Type B pancreatic cell (in vitro differentiated cells): ENCODE results near the gene SH2D4B. TPM values are rescaled to one million over a fixed set of nuclear protein-coding genes. Genes with fewer than 3 reads are reported as not detected.

Experiments used
- DNase-seq: peaks from one replicate; pipeline ENCODE4 v3.0.0; 2021; ENCODE audit warnings: mixed read lengths; ENCODE audit not compliant: unreplicated experiment; ENCODE audit errors: extremely low spot score
- H3K27ac Mint-ChIP-seq: 2 replicates; pipeline ENCODE4 v1.8.0; 2021; ENCODE audit warnings: mild to moderate bottlenecking, mixed read lengths
- H3K27me3 Mint-ChIP-seq: 2 replicates; pipeline ENCODE4 v1.8.0; 2021; ENCODE audit warnings: mixed read lengths
- H3K36me3 Mint-ChIP-seq: 2 replicates; pipeline ENCODE4 v1.8.0; 2021; ENCODE audit warnings: mixed read lengths
- H3K4me1 Mint-ChIP-seq: one replicate; pipeline ENCODE4 v1.8.0; 2021; ENCODE audit warnings: mixed read lengths; ENCODE audit not compliant: unreplicated experiment
- H3K4me3 Mint-ChIP-seq: 2 replicates; pipeline ENCODE4 v1.8.0; 2021; ENCODE audit warnings: mild to moderate bottlenecking, mixed read lengths
- H3K9me3 Mint-ChIP-seq: 2 replicates; pipeline ENCODE4 v1.8.0; 2021; ENCODE audit warnings: mixed read lengths
- total RNA-seq: library from RNA; stranded (reverse); gene quantifications from 2 replicates; pipeline ENCODE4 v1.2.1, GENCODE V29; 2021; ENCODE audit warnings: low replicate concordance
- TF ChIP-seq, protein P1 (sequence below): fragments of 200-600 bp; sonication (generic); conservative IDR thresholded peaks from 2 replicates; pipeline ENCODE4 v1.5.0; 2021; ENCODE audit warnings: antibody characterized with exemption, mild to moderate bottlenecking

The SH2D4B gene
- total RNA-seq, 1 donor from 2014 or later, result 0.10 TPM

GRCh38 chr10:80619036-80619435 is 81.3 kb downstream of the SH2D4B start:
- TF ChIP-seq, protein P1, sequence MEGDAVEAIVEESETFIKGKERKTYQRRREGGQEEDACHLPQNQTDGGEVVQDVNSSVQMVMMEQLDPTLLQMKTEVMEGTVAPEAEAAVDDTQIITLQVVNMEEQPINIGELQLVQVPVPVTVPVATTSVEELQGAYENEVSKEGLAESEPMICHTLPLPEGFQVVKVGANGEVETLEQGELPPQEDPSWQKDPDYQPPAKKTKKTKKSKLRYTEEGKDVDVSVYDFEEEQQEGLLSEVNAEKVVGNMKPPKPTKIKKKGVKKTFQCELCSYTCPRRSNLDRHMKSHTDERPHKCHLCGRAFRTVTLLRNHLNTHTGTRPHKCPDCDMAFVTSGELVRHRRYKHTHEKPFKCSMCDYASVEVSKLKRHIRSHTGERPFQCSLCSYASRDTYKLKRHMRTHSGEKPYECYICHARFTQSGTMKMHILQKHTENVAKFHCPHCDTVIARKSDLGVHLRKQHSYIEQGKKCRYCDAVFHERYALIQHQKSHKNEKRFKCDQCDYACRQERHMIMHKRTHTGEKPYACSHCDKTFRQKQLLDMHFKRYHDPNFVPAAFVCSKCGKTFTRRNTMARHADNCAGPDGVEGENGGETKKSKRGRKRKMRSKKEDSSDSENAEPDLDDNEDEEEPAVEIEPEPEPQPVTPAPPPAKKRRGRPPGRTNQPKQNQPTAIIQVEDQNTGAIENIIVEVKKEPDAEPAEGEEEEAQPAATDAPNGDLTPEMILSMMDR, result no peak
- Mint-ChIP-seq H3K36me3 (no peaks in the 10 kb centered on the region), H3K4me3 (no peak overlapping the region), H3K27me3 (peaks cover 5% of the 10 kb centered on the region), H3K4me1 (no peaks in the 10 kb centered on the region), H3K9me3 (no peaks in the 10 kb centered on the region), H3K27ac (no peak overlapping the region)
- peak; percentile 56 for DNase-seq

GRCh38 chr10:80622153-80622552 is 84.5 kb downstream of the SH2D4B start:
- H3K4me3 Mint-ChIP-seq, result no peak overlapping the region
- no peaks in the 10 kb centered on the region for H3K36me3 Mint-ChIP-seq
- DNase-seq, result no peak
- no peaks in the 10 kb centered on the region for H3K4me1 Mint-ChIP-seq
- no peaks in the 10 kb centered on the region for H3K9me3 Mint-ChIP-seq
- no peak overlapping the region for H3K27ac Mint-ChIP-seq
- TF ChIP-seq, protein P1, result no peak
- H3K27me3 Mint-ChIP-seq, result peaks cover 10% of the 10 kb centered on the region

DNA sequence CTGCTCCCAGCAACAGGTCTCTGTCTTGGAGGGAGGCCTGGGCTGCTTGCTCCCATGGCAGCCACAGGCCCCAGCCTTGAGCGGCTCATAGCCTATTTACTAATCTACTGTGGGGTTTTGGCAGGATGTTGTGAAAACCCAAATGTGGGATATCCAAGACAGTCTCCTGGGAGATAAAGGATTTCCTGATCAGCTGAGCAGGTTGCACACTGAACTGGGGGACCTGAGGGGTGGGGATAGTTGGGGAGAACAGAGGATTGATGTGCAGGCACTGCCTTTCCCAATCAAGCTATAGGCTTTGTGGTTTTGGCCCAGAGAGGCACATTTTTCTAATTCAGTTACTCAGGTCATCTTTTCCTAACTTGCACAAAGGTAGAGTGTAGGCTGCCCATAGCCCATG is 92.6 kb downstream of the SH2D4B start:
- H3K36me3 Mint-ChIP-seq, result no peaks in the 10 kb centered on the region
- H3K4me1 Mint-ChIP-seq, result no peaks in the 10 kb centered on the region

DNA sequence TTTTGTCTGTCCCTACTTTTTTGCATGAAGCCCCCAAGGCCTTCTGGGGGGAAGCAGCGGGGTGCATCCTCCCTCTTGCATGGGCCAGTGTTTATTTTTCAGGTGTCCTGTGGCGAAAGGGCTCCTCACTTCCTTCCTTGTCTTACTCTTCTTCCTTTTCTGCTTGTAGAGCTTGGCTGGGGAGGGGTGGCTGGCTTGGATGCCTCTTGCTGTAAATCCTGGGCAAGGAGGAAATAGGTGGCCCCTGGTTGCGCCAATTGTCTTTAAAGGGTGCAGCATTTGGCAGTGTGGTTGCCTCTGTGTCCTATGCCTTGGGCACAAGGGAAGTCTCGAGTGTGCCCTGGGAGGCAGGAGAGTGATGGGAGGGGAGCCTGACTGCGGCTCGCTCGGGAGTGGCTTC is 95.0 kb downstream of the SH2D4B start:
- TF ChIP-seq, protein P1, result no peak
- Mint-ChIP-seq H3K36me3 (no peaks in the 10 kb centered on the region), H3K4me3 (no peak overlapping the region), H3K27ac (no peak overlapping the region), H3K27me3 (peaks cover 3% of the 10 kb centered on the region), H3K9me3 (peaks cover 6% of the 10 kb centered on the region), H3K4me1 (no peaks in the 10 kb centered on the region)
- DNase-seq, result no peak

More for the DNA sequence above, 92.6 kb downstream of the SH2D4B start:
- no peak overlapping the region for H3K4me3 Mint-ChIP-seq
- TF ChIP-seq, protein P1, result no peak
- H3K27me3 Mint-ChIP-seq, result peaks cover 3% of the 10 kb centered on the region
- DNase-seq, result no peak
- H3K27ac Mint-ChIP-seq, result no peak overlapping the region
- H3K9me3 Mint-ChIP-seq, result peaks cover 3% of the 10 kb centered on the region

DNA sequence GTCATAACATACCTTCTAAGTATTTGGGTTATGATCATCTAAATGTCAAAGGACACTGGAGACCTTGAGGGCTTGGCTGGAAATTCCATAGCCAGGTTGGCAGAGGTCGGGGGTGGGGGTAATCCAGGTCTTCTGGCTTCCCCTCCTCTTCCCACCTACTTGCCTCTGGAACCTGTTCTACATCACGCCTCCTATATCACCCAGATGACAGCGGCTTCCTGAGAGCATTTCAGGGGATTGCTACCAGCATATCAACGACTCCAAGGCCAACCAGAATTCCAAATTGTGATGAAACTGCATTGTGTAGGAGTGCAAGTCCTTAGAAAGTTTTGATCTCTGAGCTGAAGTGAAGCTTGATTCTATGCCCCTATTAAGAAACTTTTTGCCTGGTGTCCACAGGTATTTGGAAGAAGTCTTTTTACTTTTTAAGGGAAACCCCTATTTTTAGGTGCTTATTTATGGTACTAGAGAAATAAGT is 95.7 kb downstream of the SH2D4B start:
- DNase-seq, result no peak
- Mint-ChIP-seq H3K27me3 (peaks cover 5% of the 10 kb centered on the region), H3K27ac (no peak overlapping the region), H3K9me3 (peaks cover 6% of the 10 kb centered on the region), H3K36me3 (no peaks in the 10 kb centered on the region), H3K4me3 (no peak overlapping the region), H3K4me1 (no peaks in the 10 kb centered on the region)
- TF ChIP-seq, protein P1, result no peak

DNA sequence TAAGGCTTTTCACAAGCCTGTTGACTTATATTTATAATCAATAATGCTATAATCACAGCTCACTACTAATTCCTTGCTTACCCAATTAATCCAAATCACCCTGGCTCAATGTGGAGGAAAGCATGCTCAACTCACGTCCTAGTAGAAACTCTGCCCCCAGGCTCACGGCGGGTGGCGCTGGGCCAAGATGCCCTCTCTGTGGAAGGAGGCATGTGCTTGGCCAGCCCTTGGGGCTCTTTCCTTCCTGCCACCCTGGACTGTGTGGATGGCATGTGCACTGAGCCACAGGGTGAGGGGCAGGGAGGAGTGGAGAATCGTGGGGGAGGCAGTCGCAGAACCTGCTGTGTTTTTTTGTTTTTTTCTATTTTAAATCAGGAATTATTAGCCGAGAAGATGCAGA is 96.2 kb downstream of the SH2D4B start:
- Mint-ChIP-seq H3K4me3 (no peak overlapping the region), H3K27me3 (peaks cover 8% of the 10 kb centered on the region), H3K36me3 (no peaks in the 10 kb centered on the region), H3K9me3 (peaks cover 6% of the 10 kb centered on the region), H3K27ac (no peak overlapping the region), H3K4me1 (no peaks in the 10 kb centered on the region)
- DNase-seq, result no peak
- TF ChIP-seq, protein P1, result no peak
